ENCODE measurements around the gene TFE3.

TFE3 gene

GRCh38 chrX:49060914-49061313 lies 17.8 kb upstream of the TFE3 start:
- no peak for DNase-seq

DNA sequence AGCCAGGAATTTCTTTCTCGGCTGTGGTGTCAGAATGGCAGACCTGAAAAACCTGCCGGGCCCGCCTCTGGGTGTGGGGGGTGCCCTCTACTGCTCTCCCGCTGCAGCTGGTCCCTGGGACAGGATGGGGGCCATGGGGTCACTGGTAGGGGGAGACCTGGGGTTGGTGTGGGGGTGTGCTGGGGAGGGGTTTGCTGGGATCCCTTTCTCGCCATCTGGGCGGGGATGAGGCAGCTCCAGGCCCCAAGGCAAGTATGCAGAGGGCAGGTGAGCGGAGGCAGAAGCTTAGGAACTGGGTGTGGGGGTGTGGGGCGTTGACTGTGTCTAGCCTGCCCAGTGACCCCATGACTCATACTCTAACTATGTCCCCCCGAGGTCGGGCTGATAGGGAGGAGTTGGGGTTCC lies 16.5 kb upstream of the TFE3 start:
- DNase-seq = no peak

GRCh38 chrX:49059201-49059600 lies 16.0 kb upstream of the TFE3 start:
- DNase-seq = no peak

- DNase-seq = no peak
Measured at GRCh38 chrX:49058794-49059193, 15.6 kb upstream of the TFE3 start, which contains the start of gene CCDC120. Gene CCDC120, plus strand, starts transcription at chrX:49058999. Its CDS starts 3,043 bp downstream, at chrX:49062042.

GRCh38 chrX:49054073-49054762 lies 11.1 kb upstream of the TFE3 start:
- DNase-seq = no peak

DNA sequence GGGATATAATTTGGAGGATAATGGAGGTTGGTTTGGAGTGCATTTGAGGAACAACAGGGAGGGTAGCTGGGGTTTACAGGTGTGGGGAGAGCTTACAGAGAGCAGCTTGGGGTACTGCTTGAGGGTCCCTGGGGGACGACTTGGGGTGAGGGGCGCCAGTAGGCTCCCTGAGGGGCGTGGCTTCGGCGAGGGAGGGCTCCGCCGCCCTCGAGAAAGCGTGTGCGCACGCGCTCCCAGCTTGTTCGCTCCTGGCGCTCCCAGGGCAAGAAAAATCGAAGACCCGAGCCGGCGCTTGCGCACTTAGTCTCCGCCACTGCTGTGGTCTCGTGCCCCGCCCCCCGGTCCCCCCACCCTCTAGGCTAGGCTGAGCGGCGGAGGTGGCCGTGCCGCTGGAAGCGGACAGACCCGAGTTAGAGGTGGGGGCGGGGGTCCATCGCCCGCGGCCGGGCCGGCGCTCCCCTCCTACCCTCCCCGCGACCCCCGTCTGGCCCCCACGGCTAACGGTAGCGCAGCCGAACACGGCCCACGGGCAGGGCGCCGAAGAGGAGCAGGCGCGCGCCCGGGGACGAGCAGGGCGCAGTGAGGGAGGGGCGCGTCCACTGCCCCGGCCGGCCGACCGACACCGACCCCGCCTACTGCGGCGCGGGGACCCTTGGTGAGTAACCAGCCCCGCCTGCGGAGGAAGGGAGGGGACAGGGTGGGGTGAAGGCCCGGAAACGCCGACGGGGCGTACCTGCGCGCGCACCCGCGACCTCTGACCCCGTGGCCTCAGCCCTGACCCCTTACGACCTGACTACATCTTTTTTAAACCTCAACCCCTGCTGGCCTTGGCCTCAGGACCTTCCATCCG lies 10.3 kb upstream of the TFE3 start:
- DNase-seq = no peak

DNA sequence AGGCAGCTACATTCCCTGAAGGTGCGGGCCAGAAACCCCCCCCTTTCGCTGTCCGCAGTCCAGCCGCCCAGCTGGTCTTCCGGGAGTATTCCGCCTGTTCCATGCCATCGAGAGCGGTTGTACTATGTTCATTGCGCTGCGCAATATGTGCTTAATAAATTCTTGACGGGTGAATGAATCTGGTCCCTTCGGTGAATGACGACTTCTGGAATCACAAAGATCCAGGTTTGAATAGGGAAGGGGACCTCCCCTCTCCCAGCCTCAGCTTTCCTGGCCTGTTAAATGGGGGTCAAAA lies 777 bp upstream of the TFE3 start:
- no peak for DNase-seq

DNA sequence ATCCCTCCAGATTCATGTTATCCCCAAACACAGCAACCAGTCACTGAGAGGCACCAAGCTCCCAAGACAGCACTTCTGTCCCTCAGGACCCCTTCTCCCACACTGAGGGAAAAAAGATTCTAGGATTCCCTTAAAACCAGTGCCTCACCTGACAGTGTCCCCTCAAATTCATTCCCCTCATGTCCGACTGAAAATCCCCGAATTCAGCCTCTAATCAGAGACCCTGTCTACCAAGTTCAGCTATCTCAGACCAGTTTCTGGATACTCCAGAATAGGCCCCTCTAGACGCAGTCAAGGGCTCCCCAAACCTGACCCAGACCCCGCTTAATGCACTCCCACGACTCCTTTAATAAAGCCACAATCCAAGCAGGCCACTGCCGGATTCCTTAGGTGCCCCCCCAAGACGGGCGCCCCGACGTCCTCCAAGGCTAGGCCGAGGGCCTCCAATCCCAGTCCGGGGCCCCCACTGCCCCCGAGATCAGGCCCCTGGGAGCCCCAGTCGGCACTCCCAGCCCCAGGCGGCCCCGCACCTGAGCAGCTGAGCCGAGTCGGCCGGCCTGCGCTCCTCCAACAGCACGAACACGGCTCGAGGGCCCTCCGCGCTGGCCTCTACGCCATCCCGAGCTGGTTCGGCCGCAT lies 457 bp downstream of the TFE3 start:
- DNase-seq = no peak

GRCh38 chrX:49041744-49042580 lies 1.2 kb downstream of the TFE3 start:
- DNase-seq = no peak

DNA sequence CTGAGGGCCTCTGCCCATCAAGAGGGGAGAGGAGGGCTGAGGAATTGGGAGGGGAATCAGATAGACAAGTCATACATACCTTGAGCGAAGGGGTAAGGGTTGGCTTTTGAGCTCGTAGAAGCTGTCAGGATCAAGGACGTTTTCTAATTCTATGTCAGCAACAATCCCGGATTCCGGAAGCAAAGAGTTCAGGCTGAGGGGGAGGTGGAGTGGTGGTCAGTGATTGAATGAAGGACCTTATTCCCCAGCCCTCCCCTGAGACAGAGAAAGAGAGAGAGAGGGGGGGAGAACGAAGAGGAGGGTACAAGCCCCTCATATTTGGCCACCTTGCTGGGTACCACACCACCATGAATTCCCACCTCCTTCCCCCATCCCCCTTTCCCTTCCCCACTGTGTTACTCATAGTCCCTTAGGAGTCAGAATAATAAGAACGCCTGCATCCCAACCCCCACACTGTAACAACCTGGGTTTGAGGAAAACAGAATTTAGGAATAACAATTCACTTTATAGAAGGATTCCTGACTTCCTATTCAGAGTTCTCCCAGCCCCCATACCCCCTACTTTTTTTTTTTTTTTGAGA lies 2.7 kb downstream of the TFE3 start:
- DNase-seq = no peak

DNA sequence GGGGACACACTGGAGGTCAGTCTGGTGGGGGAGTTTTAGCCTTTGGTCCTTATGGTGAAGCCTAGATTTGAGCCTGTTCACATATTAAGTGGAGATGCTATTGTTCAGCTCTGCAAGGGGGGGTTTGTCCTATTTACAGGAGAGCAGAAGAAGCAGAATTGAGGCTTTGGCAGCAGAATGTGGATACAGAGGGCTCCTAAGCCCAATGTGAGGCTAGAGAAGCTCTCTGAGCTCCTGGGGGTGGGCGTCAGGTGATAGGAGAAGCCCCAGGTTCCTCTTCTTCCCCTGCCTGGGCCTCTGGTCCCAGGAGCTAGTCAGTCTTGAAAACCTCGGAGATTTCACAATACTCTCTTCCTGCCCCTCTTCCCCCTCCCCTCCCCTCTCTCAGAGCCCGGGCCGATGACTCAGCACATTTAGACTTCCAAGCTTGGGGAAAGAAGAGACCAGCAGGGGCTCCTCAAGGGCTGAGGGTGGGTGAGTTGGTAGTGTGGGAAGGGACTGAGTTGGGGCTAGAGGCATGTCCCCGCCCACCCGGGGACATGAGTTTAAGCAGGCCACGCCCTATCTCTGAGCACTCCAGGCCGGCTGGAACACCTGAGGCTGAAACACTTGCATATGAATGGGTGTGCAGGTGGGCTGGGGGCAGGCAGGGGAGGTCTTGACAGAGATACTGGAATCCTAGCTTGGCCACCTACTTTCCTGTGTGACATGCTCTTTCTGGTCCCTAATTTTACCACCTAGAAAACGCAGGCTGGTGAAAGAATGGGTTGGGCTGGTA lies 3.4 kb downstream of the TFE3 start:
- peak; percentile 53 for DNase-seq

- no peak for DNase-seq
Measured at GRCh38 chrX:49037883-49038475, 5.2 kb downstream of the TFE3 start.

DNA sequence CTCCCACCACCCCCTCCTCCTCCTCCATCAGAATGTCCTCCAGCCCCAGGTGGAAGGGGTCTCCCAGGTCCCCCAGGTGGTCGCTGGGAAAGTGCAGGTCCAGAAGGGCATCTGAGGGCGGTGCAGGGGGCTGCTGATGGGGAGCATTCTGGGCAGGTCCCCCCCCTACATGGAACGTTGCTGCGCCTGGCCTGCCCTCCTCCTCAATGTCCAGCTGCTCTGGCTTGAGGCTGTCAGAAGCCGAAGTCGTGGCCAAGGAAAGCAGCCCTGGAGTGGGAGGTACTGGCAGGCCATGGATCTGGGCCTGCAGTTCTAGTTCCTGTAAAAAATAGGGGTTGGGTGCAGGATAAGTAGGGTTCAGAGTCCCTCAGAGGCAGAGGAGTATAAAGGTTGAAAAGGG lies 12.9 kb downstream of the TFE3 start:
- DNase-seq = no peak

GRCh38 chrX:49029876-49030275 lies 13.3 kb downstream of the TFE3 start:
- DNase-seq = no peak

GRCh38 chrX:49019599-49020249 lies 23.4 kb downstream of the TFE3 start:
- no peak for DNase-seq

DNA sequence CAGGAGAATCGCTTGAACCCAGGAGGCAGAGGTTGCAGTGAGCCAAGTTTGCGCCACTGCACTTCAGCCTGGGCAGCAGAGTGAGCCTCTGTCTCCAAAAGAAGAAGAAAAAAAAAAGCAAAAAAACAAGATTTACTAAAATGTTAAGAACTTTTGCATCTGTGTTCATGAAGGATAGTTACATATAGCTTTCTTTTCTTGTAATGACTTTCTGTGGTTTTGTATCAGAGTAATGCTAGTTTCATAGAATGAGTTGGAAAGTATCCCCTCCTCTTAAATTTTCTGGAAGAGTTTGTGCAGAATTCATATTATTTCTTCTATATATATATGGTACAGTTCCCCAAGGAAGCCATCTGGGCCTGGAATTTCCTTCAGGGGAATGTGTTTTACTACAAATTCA lies 24.1 kb downstream of the TFE3 start:
- DNase-seq = no peak

DNA sequence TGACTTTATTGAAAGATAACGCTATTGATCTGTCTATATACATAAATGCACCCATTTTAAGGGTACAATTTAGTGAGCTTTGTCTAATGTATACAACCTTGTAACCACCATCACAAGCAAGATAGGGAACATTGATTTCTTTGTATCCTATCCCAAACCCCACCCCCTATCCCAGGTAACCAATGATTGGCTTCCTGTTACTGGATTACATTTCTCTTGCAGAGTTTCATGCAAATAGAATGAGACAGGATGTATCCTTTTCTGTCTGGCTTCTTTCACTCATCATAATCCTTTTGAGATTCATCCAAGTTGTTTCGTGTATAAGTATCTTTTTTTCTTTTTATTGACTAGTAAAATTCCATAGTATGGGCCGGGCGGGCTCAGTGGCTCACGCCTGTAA lies 39.5 kb downstream of the TFE3 start:
- DNase-seq = no peak

DNA sequence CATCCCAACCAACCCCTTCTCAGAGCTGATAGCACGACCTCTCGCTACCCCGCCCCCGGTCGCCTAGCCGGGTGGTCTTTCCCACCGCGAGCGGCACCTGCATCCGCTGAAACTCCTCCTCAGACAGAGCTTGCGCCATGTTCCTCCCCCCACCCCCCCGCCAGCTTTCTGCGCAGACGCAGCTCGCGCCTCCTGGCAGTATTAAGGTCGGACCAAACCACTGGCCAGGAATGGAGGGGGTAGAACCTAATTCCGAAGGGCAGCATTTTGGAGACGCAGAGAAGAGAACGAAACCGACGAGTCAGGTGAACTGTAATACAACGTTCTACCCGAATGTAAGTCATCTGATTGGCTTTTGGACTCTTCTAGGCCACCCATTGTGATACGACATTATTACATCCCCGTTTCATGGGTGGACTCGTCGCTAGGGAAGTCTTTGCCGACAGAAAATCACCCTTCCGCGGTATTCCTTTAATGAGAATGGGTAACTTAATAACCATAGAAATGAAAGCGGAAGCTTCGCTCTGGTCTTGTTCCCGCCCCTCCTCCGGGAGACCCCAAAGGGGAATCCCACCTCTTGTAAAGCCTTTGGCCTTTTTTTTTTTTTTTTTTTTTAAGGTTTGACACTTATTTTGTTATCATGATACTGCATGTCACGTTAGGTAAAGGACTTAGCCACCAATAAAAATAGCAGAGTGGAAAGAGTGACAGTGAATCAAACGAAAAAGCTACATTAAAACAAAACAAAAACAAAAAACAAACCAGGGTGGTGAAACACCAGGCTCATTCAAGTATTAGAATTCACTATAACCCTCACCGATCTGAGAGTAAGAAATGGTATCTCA lies 40.8 kb downstream of the TFE3 start, which contains the start of gene GRIPAP1:
TSS of gene GRIPAP1 (minus strand) at position 174 of the 845 bp plus-strand sequence. CDS start at position 139, 35 bp downstream.
- peak; percentile 68 for DNase-seq

DNA sequence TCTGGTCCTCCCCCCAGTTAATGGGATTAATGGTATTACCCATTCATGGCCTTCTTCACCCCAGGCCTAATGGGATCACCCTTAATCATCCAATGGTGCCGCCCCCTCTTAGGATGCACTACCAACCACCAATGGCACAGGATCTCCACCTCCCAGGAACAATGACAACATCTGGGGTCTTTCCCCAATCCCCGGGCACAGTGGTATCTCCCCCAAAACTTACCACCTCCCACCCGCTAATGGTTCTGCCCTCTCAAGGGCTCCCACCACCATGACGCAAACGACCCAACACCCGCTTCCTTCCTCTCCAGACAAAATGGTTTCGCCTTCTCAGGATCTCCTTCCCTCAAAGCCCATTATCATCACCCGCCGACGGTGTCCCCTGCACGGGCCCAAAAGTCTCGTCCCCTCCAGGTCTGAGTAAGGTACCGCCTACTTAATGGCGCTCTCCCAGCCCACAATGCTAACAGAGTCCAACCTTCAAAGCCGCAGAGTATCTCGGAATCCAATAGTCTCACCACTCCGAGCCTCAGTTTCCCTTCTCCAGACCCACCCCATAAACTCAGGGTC lies 41.6 kb downstream of the TFE3 start:
- no peak for DNase-seq

Measured in SHP77 treated with DMSO at 0.1 percent for 48 hours (cell line).